Pancreas (tissue), 10 donors: ENCODE data around the gene ZBTB20. TPM values are rescaled to one million over a fixed set of nuclear protein-coding genes. Genes with fewer than 3 reads are reported as not detected.

ENCODE experiments used
- ATAC-seq, 4 donors: fragments of 200-7000 bp; cut with Tn5 transposase; one replicate each; pipeline versions ENCODE4 v1.8.0 to v1.9.1; 2020; ENCODE audit warnings: mild to moderate bottlenecking in 4 of 4, moderate library complexity in 4 of 4
- DNase-seq, 6 donors: peaks; one replicate each; pipeline ENCODE4 v3.0.0-alpha.2; 2020
- FAIRE-seq: peaks from 2 replicates; lab custom pipeline; 2012; peaks lifted over from hg19 to GRCh38; lab: Jason Lieb, UNC
- H3K27ac ChIP-seq, 4 donors: fragments of 200-600 bp; sonication (generic); 1 replicate in 3 of 4; 2 replicates in 1 of 4; pipeline versions ENCODE4 v1.5.0 to v1.8.0; 2020
- H3K27me3 ChIP-seq, 4 donors: fragments of 200-600 bp; one replicate each; pipeline ENCODE4 v1.8.0; 2021
- H3K36me3 ChIP-seq, 3 donors: fragments of 200-600 bp; sonication (generic) in 1 of 3; one replicate each; pipeline versions ENCODE4 v1.5.0 to v1.8.0; 2020 to 2021
- H3K4me1 ChIP-seq, 3 donors: fragments of 200-600 bp; one replicate each; pipeline ENCODE4 v1.8.0; 2021
- H3K4me3 ChIP-seq, 4 donors: fragments of 200-600 bp; sonication (generic) in 2 of 4; one replicate each; pipeline versions ENCODE4 v1.5.0 to v1.8.0; 2020 to 2021
- H3K9me3 ChIP-seq, 4 donors: fragments of 200-600 bp; one replicate each; pipeline ENCODE4 v1.8.0; 2021
- WGBS, 2 donors: extraction: QIAGEN DNeasy Blood & Tissue Kit; methylation state at CpG; one replicate each; pipeline ENCODE4 v1.1.7; 2013; 5-methylcytosine and 5-hydroxymethylcytosine counted together
- intact Hi-C, 3 donors: fragments of 100-400 bp; cut with DNase I; formaldehyde crosslinking; loops; one replicate each; pipeline versions ENCODE4 v1.11.1 to v1.14.2; 2022
- polyA plus RNA-seq, 2 donors: library from polyadenylated mRNA; stranded (reverse); fragments of 200-250 nt; gene quantifications; one replicate each; pipeline ENCODE4 v1.2.3, GENCODE V29; 2013
- total RNA-seq, 6 donors: library from RNA; stranded (reverse); fragmentation: NEBNext Ultra II Directional in 4 of 6; extraction: Animal tissue kit (Norgen Biotek cat#: 25700) in 4 of 6; gene quantifications; one replicate each; pipeline versions ENCODE4 v1.2.1 to v1.2.4, GENCODE V29; 2021 to 2023
- TF ChIP-seq, protein P1 (sequence below), 4 donors: fragments of 200-600 bp; sonication (generic) in 3 of 4; IDR thresholded peaks; one replicate each; pipeline versions ENCODE4 v1.5.0 to v1.8.0; 2021; ENCODE audit warnings: antibody characterized with exemption in 4 of 4
- donor health status: healthy with polysubstance abuse.
- donor health status: DM: no; HTN: no; CAD: no; lungs with moderate emphysema.
- donor health status: DM: no; HTN: no; CAD: no.
- donor health status: control.
- donor health status: control.
- donor health status: Bipolar disorder and iron deficiency.
- donor health status: DM: yes; HTN: yes; CAD: no.
- donor health status: DM: no; HTN: no; CAD: no.
- donor health status: DM: no; HTN: no; CAD: no.
- donor health status: DM: yes; HTN: yes; CAD: no.

The ZBTB20 gene
- total and polyA plus RNA-seq, 8 donors = 1.3 to 81.5 (median 43.7) TPM

- intact Hi-C loops = no loop called here
- Histone ChIP-seq H3K4me3 (no peak overlapping the region), H3K27ac (no peak overlapping the region), H3K27me3 (no peaks in the 10 kb centered on the region), H3K36me3 (no peaks in the 10 kb centered on the region), H3K9me3 (no peaks in the 10 kb centered on the region), H3K4me1 (peaks cover 2 to 22% (median 17%) of the 10 kb centered on the region in 3 donors)
- FAIRE-seq (no peak), ATAC-seq (peak in 3 of 4 donors; percentile 37 to 64 (median 41)), DNase-seq (no peak)
- TF ChIP-seq, protein P1, sequence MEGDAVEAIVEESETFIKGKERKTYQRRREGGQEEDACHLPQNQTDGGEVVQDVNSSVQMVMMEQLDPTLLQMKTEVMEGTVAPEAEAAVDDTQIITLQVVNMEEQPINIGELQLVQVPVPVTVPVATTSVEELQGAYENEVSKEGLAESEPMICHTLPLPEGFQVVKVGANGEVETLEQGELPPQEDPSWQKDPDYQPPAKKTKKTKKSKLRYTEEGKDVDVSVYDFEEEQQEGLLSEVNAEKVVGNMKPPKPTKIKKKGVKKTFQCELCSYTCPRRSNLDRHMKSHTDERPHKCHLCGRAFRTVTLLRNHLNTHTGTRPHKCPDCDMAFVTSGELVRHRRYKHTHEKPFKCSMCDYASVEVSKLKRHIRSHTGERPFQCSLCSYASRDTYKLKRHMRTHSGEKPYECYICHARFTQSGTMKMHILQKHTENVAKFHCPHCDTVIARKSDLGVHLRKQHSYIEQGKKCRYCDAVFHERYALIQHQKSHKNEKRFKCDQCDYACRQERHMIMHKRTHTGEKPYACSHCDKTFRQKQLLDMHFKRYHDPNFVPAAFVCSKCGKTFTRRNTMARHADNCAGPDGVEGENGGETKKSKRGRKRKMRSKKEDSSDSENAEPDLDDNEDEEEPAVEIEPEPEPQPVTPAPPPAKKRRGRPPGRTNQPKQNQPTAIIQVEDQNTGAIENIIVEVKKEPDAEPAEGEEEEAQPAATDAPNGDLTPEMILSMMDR (IDR thresholded peaks at IDR 0.05) = no peak
Observed at GRCh38 chr3:114442246-114442645, 704.8 kb downstream of the ZBTB20 start.

DNA sequence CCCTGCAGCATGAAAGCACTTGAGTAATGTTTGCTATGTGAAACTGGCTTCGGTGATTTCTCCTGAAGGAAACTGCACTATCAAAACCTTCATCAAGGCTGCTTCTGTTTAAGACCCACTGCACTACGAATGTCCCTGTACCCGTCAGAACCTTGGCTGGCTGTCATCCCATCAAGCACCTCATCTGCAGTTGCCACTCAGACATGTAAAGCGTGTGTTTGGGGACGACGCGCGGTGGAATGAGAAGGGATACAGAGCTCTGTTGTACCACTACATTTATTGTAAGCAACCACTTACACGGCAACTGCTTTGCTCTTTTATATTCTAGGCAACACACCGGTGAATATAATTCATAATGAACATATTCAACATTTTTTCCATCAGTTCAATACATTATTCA is 705.7 kb downstream of the ZBTB20 start:
- H3K27me3 ChIP-seq = no peaks in the 10 kb centered on the region
- no peak overlapping the region for H3K4me3 ChIP-seq
- WGBS, 2 donors = 65 to 68% methylated on average over 10 of the region's 10 CpGs
- H3K27ac ChIP-seq = peak overlapping the region in 1 of 4 donors; percentile 33
- no peak for DNase-seq
- no peaks in the 10 kb centered on the region for H3K36me3 ChIP-seq
- TF ChIP-seq, protein P1 (IDR thresholded peaks at IDR 0.05) = no peak
- FAIRE-seq = no peak
- intact Hi-C loops = no loop called here
- no peaks in the 10 kb centered on the region for H3K9me3 ChIP-seq
- peak in 2 of 4 donors; percentile 42 for ATAC-seq
- peaks cover 2 to 17% (median 15%) of the 10 kb centered on the region in 3 donors for H3K4me1 ChIP-seq

DNA sequence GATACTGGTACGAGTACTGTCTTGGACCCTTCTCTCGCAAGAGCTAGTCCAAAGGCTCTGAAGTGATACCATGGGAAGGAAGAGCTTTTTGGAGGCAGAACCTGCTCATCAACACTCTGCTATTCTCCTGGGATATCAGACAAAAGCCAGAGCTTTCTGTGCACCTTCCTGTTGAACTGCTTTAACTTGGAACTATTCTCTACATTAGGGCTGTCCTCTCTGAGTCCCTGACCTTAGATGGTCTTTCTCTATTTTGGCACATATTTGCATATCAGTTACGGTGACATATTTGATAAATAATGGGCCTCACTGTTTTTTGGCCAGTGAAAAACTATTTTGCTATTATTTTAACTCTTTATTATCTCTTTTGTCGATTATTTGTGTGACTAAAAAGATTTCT is 706.4 kb downstream of the ZBTB20 start:
- Histone ChIP-seq H3K27me3 (no peaks in the 10 kb centered on the region), H3K9me3 (no peaks in the 10 kb centered on the region), H3K36me3 (no peaks in the 10 kb centered on the region), H3K27ac (no peak overlapping the region), H3K4me3 (no peak overlapping the region), H3K4me1 (peaks cover 2 to 20% (median 11%) of the 10 kb centered on the region in 3 donors)
- FAIRE-seq (no peak), ATAC-seq (peak in 1 of 4 donors; percentile 51), DNase-seq (no peak)
- WGBS, 2 donors = 31 to 40% methylated on average over 4 of the region's 4 CpGs
- intact Hi-C loops = no loop called here
- TF ChIP-seq, protein P1 (IDR thresholded peaks at IDR 0.05) = no peak

- ATAC-seq (no peak), DNase-seq (no peak), FAIRE-seq (no peak)
- intact Hi-C loops = no loop called here
- Histone ChIP-seq H3K36me3 (no peaks in the 10 kb centered on the region), H3K4me1 (peaks cover 2 to 20% (median 11%) of the 10 kb centered on the region in 3 donors), H3K9me3 (no peaks in the 10 kb centered on the region), H3K27ac (no peak overlapping the region), H3K4me3 (no peak overlapping the region), H3K27me3 (no peaks in the 10 kb centered on the region)
- TF ChIP-seq, protein P1 (IDR thresholded peaks at IDR 0.05) = no peak
- WGBS, 2 donors = 97% methylated on average over 1 of the region's 1 CpG
Observed at GRCh38 chr3:114439284-114439683, 707.8 kb downstream of the ZBTB20 start.

GRCh38 chr3:114437897-114438296 is 709.2 kb downstream of the ZBTB20 start:
- 91 to 93% methylated on average over 2 of the region's 2 CpGs for WGBS, 2 donors
- no peak overlapping the region for H3K4me3 ChIP-seq
- TF ChIP-seq, protein P1 (IDR thresholded peaks at IDR 0.05) = no peak

More at GRCh38 chr3:114437897-114438296, 709.2 kb downstream of the ZBTB20 start:
- DNase-seq = no peak
- H3K9me3 ChIP-seq = no peaks in the 10 kb centered on the region
- ATAC-seq = no peak
- no peak overlapping the region for H3K27ac ChIP-seq
- peaks cover 2 to 18% (median 11%) of the 10 kb centered on the region in 3 donors for H3K4me1 ChIP-seq
- H3K27me3 ChIP-seq = no peaks in the 10 kb centered on the region
- H3K36me3 ChIP-seq = no peaks in the 10 kb centered on the region
- no peak for FAIRE-seq
- intact Hi-C loops = no loop called here
